SK-MEL-5 (cell line): ENCODE results near the gene YWHAG. TPM values are rescaled to one million over a fixed set of nuclear protein-coding genes. Genes with fewer than 3 reads are reported as not detected.
A peak's percentile ranks its signal among the peaks of the same experiment; 100 is the strongest.
"Not testable (repeated sequence)": the region's sequence is repeated elsewhere in the genome, so short reads cannot be mapped to it uniquely, and the experiment has no call there.

Source experiments
- DNase-seq: peaks from one replicate; pipeline ENCODE4 v3.0.0-alpha.2; 2016; ENCODE audit warnings: low read depth, low spot score
- in situ Hi-C: cut with HindIII; loops from 2 replicates; pipeline ENCODE4 v1.10.0; 2016; ENCODE audit warnings: low sequenced_read_pairs, high pct_unique_total_duplicates, low pct_unique_long_range_greater_than_20kb
- total RNA-seq: library from RNA; depleted of rRNA; stranded (reverse); fragments of >200 nt; shearing (Covaris generic); gene quantifications from 2 replicates; pipeline ENCODE4 v1.2.3, GENCODE V29; 2014

YWHAG gene
- total RNA-seq, 1 experiment from 2014 or later: 69.0 TPM

GRCh38 chr7:76335417-76335816 lies 23.4 kb downstream of the YWHAG start:
- in situ Hi-C loops, DNase-seq: not testable (repeated sequence)

- in situ Hi-C loops: no loop called here
- DNase-seq: no peak
Measured at GRCh38 chr7:76334320-76334967, 24.3 kb downstream of the YWHAG start.

GRCh38 chr7:76333511-76334101 lies 25.2 kb downstream of the YWHAG start:
- in situ Hi-C loops: no loop called here
- no peak for DNase-seq

- no peak for DNase-seq
- in situ Hi-C loops: no loop called here
Measured at GRCh38 chr7:76332078-76332477, 26.7 kb downstream of the YWHAG start.

GRCh38 chr7:76330673-76331072 lies 28.1 kb downstream of the YWHAG start:
- in situ Hi-C loops: no loop called here
- DNase-seq: peak; percentile 51

GRCh38 chr7:76330261-76330660 lies 28.5 kb downstream of the YWHAG start:
- DNase-seq: no peak
- in situ Hi-C loops: no loop called here

GRCh38 chr7:76329479-76329878 lies 29.3 kb downstream of the YWHAG start:
- in situ Hi-C loops: no loop called here
- no peak for DNase-seq

- in situ Hi-C loops: no loop called here
- DNase-seq: no peak
Measured at GRCh38 chr7:76328389-76328788, 30.4 kb downstream of the YWHAG start.

GRCh38 chr7:76327610-76328009 lies 31.2 kb downstream of the YWHAG start:
- in situ Hi-C loops: no loop called here
- no peak for DNase-seq

- in situ Hi-C loops: no loop called here
Measured at GRCh38 chr7:76326646-76327233, 32.1 kb downstream of the YWHAG start.

GRCh38 chr7:76325811-76326210 lies 33.0 kb downstream of the YWHAG start:
- DNase-seq: no peak
- in situ Hi-C loops: no loop called here

More at GRCh38 chr7:76326646-76327233, 32.1 kb downstream of the YWHAG start:
- DNase-seq: peak; percentile 74

- in situ Hi-C loops: no loop called here
- no peak for DNase-seq
Measured at GRCh38 chr7:76325092-76325491, 33.7 kb downstream of the YWHAG start.

- peak; percentile 85 for DNase-seq
- in situ Hi-C loops: no loop called here
Measured at GRCh38 chr7:76318488-76319353, 40.1 kb downstream of the YWHAG start.

- in situ Hi-C loops: no loop called here
- DNase-seq: peak; percentile 98
Measured at GRCh38 chr7:76317782-76318487, 40.9 kb downstream of the YWHAG start.

GRCh38 chr7:76316984-76317781 lies 41.6 kb downstream of the YWHAG start:
- in situ Hi-C loops: no loop called here
- DNase-seq: no peak

GRCh38 chr7:76315364-76315763 lies 43.4 kb downstream of the YWHAG start:
- DNase-seq: no peak
- in situ Hi-C loops: no loop called here

GRCh38 chr7:76314740-76315139 lies 44.1 kb downstream of the YWHAG start:
- in situ Hi-C loops, DNase-seq: not testable (repeated sequence)
